HG02970 (cell line): ENCODE measurements around the gene FBXL17.

Source experiments
- ATAC-seq: cut with Tn5 transposase; IDR thresholded peaks from one replicate; pipeline ENCODE4 v1.9.1; 2021; ENCODE audit warnings: mild to moderate bottlenecking, moderate library complexity, moderate number of reproducible peaks; ENCODE audit not compliant: unreplicated experiment, low FRiP score

Gene FBXL17

DNA sequence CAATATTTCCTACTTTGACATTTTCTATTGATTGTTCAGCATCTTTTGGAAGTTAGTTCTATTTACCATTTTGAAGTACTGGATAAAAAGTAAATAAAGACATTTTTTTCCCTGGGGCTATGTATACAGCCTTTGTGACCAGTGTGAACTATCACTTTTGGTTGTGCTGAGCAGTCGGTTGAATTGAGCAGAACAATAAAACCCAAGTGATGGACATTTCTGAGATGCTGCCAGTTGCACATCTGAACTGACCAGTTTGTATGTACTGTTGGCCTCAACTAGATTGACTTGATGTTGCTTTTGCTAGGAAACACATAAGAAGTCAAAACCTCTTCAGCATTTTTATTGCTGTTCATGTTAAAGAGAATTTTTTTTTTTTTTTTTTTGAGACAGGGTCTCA lies 451.0 kb downstream of the FBXL17 start:
- no peak for ATAC-seq

- no peak for ATAC-seq
Measured at GRCh38 chr5:107930092-107930491, 451.8 kb downstream of the FBXL17 start.

- ATAC-seq, result no peak
Measured at GRCh38 chr5:107929080-107929479, 452.8 kb downstream of the FBXL17 start.

GRCh38 chr5:107926121-107926520 lies 455.8 kb downstream of the FBXL17 start:
- ATAC-seq, result no peak

DNA sequence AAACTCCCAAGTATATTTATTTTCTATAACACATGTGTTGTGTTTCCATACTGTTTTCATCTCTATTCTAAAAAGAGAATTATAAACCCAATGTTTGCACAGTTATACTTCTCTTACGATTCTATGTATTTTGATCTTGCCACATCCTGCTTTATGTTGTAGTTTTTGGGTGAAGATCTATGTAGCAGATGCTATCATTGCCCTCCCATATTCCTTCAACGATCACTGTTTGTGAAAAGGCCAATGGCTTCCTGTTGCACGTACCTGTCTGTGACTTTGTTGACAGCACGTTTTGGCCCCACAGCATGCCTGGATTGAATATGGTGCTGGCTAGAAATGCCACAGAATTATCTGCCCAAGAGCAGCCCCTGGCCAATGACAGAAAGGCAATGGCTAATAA lies 456.7 kb downstream of the FBXL17 start:
- no peak for ATAC-seq

DNA sequence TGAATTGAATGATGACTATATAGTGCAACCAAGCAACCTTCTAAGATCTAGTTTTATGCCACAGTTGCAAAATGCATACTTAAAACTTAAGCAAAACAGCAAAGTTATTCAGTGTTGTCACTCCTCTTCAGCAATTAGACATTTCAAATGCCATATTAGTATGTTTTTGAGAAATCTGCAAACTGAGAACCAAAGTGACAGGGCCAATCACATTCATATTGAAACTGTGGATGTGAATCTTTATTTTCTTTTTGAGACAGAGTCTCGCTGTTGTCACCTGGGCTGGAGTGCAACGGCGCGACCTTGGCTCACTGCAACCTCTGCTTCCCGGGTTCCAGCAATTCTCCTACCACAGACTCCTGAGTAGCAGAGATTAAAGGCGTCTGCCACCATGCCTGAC lies 461.9 kb downstream of the FBXL17 start:
- no peak for ATAC-seq

- ATAC-seq, result no peak
Measured at GRCh38 chr5:107919361-107919760, 462.5 kb downstream of the FBXL17 start.

- no peak for ATAC-seq
Measured at GRCh38 chr5:107917983-107918382, 463.9 kb downstream of the FBXL17 start.

DNA sequence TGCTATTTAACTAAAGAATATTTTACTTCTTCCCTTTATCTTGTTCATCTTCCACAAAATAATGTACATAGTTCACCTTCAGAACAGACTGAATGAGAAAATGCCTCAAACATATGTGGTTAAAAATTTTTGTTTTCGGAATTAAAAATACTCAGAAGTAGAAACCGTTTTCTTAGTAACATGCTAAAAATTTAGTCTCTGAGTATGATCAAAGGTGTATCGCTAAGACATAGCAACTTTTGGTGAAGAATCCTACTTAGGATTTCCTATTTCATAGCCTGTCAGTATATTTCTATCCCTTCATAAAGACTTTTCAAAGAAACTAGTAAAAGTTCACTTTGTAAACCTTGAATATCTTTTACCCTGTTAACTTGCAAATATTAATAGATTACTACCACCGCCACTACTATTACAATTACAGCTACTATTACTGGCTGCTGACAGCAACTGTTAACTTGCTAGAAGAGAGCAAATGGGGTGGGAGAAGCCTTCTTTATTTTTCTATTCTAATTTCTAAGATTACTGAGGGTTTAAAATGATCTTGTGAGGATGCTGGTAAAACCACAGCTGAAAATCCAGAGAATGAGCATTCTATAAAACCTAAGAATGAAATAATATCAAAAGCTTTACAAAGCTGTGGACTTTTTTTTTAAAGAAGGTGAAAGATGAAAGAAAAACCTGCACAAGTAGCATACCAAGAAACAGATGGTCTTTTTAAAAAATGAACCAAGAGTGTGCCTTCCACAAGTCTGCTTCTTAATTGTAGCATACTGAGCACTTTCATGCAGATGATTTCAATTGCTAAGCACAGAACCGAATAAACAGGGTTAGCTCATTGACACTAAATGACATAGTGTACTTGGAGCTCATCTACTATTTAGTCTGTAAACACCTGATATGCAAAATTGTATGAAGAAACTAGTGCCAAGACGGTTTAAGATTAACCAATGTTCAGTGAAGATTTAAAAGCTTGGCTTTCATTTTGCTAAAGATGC lies 464.9 kb downstream of the FBXL17 start:
- ATAC-seq, result no peak

DNA sequence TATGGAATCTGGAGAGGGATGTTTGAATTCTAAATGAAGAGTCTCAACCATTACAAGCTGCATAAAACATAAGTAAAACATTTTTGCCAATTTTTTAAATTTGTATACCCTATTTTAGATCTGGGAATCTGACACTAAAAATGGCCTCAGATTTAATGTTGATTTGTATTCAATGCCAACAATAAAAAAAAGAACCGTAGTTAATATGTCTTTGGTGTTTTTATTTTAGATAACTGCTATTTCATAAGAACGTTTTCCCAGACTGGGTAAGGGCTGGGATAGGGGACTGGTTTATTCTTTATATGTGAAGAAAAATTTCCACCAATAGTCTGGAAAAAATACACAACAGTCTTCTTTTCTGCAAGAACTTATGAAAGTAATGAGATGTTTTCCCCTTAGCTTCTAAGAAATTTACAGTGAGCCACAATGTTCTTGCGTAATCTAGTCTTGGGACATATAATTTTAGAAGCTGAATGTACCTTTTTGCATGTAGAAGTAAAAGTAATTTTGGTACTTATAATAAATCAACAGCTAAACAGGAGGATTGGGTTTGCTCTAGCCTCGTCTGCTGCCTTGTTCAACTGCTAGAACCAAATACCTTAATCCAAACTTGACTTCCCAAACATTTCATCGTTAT lies 466.6 kb downstream of the FBXL17 start:
- no peak for ATAC-seq

DNA sequence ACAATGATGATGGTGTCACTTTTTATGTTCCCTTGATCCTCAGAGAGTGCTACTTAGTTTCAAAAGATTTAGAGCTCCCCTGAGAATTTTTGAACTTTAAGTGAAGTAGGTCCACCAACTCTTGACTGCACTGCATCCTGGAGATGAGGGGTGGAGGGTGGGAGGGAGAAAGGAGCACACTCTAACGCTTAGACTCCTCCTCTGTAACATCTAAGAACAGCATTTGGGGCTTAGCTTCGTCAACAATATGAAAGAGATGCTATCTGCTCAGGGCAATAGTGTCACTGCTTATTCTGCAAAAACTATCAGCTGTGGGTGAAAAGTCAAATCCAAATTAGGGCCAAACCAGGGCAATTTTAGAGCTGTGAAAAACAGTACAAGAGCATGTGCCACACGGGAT lies 468.4 kb downstream of the FBXL17 start:
- no peak for ATAC-seq

DNA sequence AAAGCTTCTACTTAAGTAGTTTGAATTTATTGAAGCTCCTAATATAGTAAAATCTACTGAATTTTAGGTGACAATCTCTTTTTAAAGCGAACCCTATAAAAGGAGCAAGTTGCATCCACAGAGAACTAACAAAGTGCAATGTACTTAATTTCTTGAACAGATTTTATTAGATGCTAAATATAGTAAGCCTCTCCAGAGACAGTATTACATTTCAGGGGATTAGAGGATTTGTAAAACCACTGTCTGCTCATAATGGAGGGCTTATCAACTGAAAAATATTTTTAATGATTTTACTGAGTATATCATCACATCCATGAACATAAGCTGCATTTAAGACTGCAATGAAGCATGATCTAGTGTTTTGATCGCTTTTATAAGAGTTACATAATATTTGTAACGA lies 481.2 kb downstream of the FBXL17 start:
- ATAC-seq, result no peak

DNA sequence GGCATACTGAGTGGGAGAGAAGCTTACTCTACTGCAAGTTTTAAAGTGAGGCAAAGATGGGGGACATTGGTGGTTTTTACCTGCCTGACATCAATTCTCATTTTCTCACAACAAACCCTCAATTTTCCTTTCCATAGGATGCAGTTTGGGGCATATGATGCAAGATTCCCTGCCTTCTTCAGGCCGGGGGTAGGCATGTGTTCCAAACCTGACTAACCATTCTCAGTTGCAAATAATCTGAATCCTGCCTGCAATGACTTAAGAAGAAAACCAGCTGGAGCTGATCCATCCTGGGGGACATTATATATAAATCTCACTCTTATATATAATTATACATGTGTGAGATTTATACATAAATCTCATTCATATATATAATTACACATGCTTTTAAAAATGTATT lies 487.5 kb downstream of the FBXL17 start:
- no peak for ATAC-seq

- ATAC-seq, result no peak
Measured at GRCh38 chr5:107893642-107894041, 488.3 kb downstream of the FBXL17 start.

DNA sequence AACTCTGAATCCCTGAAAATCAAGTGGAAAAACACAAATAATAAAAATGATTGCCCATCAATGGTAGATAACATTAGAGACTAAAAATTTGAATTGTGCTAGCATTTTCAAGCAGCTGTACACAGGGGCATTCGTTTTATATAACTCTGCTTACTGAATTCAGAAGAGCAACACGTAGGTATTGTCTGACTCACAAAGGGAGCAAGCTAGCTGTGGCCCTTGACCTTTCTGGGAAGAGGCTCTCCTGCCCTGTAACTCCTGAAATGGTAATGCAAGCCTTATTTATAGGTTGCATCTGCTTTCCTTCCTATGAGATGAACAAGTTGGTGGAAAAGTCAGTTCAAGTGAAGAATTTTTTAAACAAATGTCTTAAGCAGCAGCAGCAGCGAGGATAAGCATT lies 492.5 kb downstream of the FBXL17 start:
- ATAC-seq, result no peak

DNA sequence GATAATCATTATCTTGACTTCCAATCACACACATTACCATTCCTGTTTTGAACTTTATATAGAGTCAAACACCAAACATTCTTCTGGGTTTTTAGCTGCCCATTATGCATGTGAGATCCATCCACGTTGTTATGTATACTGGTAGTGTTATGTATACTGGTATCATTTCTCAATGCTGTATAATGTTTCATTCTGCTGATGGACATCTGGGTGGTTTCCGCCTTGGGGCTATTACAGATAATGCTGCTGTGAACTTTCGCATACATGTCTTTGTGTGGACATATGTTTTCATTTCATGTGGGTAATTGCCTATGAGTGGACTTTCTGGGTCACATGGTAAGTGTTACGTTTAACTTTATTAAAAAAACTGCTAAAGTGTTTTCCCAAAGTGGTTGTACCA lies 493.4 kb downstream of the FBXL17 start:
- no peak for ATAC-seq

DNA sequence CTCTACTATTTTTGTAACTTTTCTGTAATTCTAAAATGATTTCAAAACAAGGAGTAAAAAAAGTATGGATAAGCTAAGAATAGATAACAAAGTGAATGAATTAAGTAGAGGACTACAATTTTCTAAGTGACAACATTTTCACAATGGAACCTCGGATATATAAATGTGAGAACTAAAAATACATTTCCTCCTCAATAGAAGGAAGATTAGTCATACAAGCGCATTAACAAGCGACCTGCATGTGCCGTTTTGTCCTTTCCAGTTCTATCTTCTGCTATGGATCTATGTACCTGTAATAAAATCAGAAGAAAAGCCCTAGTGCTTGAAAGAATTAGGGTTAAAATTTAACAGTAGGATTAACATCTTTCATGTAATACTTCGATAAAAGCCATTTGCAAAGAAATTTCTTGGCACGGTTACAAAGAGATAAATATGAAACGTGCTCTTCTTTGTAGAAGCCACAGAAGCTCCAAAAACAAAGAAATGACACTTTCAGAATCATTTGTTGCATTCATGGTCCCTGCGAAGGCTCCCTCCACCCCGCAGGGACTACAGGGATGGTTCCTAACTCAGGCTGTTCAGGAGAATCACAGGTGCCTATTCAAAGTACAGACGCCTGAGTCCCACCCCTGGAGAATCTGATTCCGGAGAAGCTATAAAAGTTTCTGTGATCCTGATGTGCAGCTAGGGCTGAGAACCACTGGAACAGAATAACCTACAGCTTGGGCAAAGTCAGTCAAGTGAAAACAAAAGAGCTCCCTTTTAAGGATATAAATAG lies 494.5 kb downstream of the FBXL17 start:
- ATAC-seq, result no peak

- ATAC-seq, result no peak
Measured at GRCh38 chr5:107885601-107886000, 496.3 kb downstream of the FBXL17 start.

GRCh38 chr5:107884871-107885270 lies 497.0 kb downstream of the FBXL17 start:
- no peak for ATAC-seq

DNA sequence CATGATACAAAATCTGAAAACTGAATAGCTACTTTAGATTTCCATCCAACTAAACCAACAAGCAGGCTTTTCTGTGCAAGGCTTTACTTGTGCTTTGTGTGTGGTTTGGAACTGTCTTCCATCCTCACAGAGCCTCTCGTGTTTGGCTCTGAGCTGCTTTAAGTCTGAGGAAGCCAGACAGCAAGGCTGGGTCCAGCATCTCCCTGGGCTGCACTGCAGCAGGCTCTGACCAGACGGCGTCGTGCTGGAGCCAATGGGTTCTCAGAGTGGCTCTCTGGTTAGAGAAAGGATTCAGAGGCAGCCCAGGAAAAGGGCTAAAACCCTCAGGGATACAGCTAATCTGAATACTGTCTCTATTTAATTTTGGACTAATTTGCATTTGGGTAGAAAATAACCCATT lies 503.2 kb downstream of the FBXL17 start:
- ATAC-seq, result no peak

GRCh38 chr5:107876906-107877305 lies 505.0 kb downstream of the FBXL17 start:
- no peak for ATAC-seq
